Measurements from ENCODE around the gene AP3B1.

DNA sequence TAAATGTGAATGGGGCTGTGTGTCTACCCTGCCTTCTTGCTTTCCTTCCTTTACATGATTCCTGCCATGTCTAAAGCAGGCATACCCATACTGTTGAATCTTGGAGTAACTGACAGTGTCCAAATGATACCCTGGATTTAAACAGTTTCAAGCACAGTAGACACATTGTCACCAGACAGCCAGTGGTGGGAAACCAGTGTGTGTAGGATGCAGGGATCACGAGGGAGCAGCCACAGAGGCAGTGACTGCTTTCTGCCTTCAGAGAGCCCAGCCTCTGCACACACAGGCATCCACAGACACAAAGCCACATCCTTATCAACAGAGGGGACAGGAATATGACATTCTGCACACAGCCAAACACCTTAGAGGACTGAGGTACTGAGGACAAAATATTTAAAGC lies 334.2 kb downstream of the AP3B1 start:
- TF ChIP-seq, protein P1, sequence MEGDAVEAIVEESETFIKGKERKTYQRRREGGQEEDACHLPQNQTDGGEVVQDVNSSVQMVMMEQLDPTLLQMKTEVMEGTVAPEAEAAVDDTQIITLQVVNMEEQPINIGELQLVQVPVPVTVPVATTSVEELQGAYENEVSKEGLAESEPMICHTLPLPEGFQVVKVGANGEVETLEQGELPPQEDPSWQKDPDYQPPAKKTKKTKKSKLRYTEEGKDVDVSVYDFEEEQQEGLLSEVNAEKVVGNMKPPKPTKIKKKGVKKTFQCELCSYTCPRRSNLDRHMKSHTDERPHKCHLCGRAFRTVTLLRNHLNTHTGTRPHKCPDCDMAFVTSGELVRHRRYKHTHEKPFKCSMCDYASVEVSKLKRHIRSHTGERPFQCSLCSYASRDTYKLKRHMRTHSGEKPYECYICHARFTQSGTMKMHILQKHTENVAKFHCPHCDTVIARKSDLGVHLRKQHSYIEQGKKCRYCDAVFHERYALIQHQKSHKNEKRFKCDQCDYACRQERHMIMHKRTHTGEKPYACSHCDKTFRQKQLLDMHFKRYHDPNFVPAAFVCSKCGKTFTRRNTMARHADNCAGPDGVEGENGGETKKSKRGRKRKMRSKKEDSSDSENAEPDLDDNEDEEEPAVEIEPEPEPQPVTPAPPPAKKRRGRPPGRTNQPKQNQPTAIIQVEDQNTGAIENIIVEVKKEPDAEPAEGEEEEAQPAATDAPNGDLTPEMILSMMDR (IDR thresholded peaks at IDR 0.05): no peak
- TF ChIP-seq POLR2A (IDR thresholded peaks at IDR 0.05): no peak
